GM12878 (cell line): ENCODE measurements around the gene MED4. TPM values are rescaled to one million over a fixed set of nuclear protein-coding genes. Genes with fewer than 3 reads are reported as not detected.

ENCODE experiments used
- BACH1 ChIP-seq: fragments of 450-650 bp; IDR thresholded peaks from 2 replicates; pipeline ENCODE4 v1.6.1; 2017; ENCODE audit warnings: mild to moderate bottlenecking, borderline replicate concordance
- BHLHE40 ChIP-seq, 2 experiments: fragments of 450-650 bp in 1 of 2; IDR thresholded peaks; 2 replicates each; pipeline ENCODE4 v1.6.1; 2011 to 2017; ENCODE audit warnings: low read depth in 2 of 2, borderline replicate concordance in 1 of 2, improper control_type of control experiment in 1 of 2, low read length in 1 of 2, mild to moderate bottlenecking in 1 of 2
- CHD1 ChIP-seq: IDR thresholded peaks from 2 replicates; pipeline ENCODE4 v1.6.1; 2012; ENCODE audit warnings: low read depth, low read length, improper control_type of control experiment
- CHD2 ChIP-seq: IDR thresholded peaks from 2 replicates; pipeline ENCODE4 v1.6.1; 2011; ENCODE audit warnings: low read depth, low read length, improper control_type of control experiment, borderline replicate concordance
- CUX1 ChIP-seq: IDR thresholded peaks from 2 replicates; pipeline ENCODE4 v1.6.1; 2012; ENCODE audit warnings: improper control_type of control experiment, low read depth, low read length; ENCODE audit not compliant: insufficient replicate concordance
- DPF2 ChIP-seq: fragments of 450-650 bp; IDR thresholded peaks from 2 replicates; pipeline ENCODE4 v1.6.1; 2017; ENCODE audit warnings: mild to moderate bottlenecking
- EED ChIP-seq: sonication (generic); IDR thresholded peaks from 2 replicates; pipeline ENCODE4 v1.6.1; 2016; ENCODE audit warnings: antibody characterized with exemption, low read depth
- HDAC6 ChIP-seq: fragments of 200-600 bp; sonication (generic); IDR thresholded peaks from one replicate; pipeline ENCODE4 v1.8.0; 2017; ENCODE audit warnings: antibody characterized with exemption; ENCODE audit not compliant: unreplicated experiment
- HDGF ChIP-seq: fragments of 450-650 bp; IDR thresholded peaks from 2 replicates; pipeline ENCODE4 v1.6.1; 2016; ENCODE audit warnings: antibody characterized with exemption
- MYB ChIP-seq: fragments of 150-350 bp; IDR thresholded peaks from 2 replicates; pipeline ENCODE4 v1.6.1; 2014; ENCODE audit warnings: mild to moderate bottlenecking, low read depth, low read length, borderline replicate concordance
- MYC ChIP-seq: IDR thresholded peaks from 2 replicates; pipeline ENCODE4 v1.6.1; 2011; ENCODE audit warnings: mild to moderate bottlenecking, low read length, moderate library complexity, inconsistent platforms; ENCODE audit not compliant: insufficient read depth, insufficient replicate concordance, insufficient read length, severe bottlenecking
- PBX3 ChIP-seq: IDR thresholded peaks from 2 replicates; pipeline ENCODE4 v1.6.1; 2011; ENCODE audit warnings: mild to moderate bottlenecking, low read depth, low read length, moderate library complexity; ENCODE audit not compliant: insufficient replicate concordance
- RAD21 ChIP-seq: IDR thresholded peaks from 2 replicates; pipeline ENCODE4 v1.6.1; 2011; ENCODE audit warnings: mild to moderate bottlenecking, low read depth, low read length, moderate library complexity; ENCODE audit not compliant: insufficient read depth
- RB1 ChIP-seq: fragments of 450-650 bp; formaldehyde crosslinking; IDR thresholded peaks from 2 replicates; pipeline ENCODE4 v1.6.1; 2017; ENCODE audit warnings: mild to moderate bottlenecking, borderline replicate concordance
- REST ChIP-seq: IDR thresholded peaks from 2 replicates; pipeline ENCODE4 v1.6.1; 2012; ENCODE audit warnings: mild to moderate bottlenecking, low read depth, low read length
- SP1 ChIP-seq: IDR thresholded peaks from one replicate; pipeline ENCODE4 v1.6.1; 2011; ENCODE audit warnings: low read depth, low read length
- YBX1 ChIP-seq: fragments of 450-650 bp; IDR thresholded peaks from 2 replicates; pipeline ENCODE4 v1.6.1; 2016; ENCODE audit warnings: antibody characterized with exemption
- polyA plus RNA-seq, 11 experiments: library from polyadenylated mRNA; depleted of rRNA in 4 of 11; unstranded in 6 of 11; stranded (reverse) in 5 of 11; fragments of >200 nt; fragmentation: Nextera tagmentation in 4 of 11; fragmentation: Illumina TruSeq in 1 of 11; extraction: Ambion mirVana in 4 of 11; extraction: Trizol in 1 of 11; gene quantifications; 1 replicate in 1 of 11; 2 replicates in 10 of 11; pipeline versions ENCODE4 v1.2.1 to v1.2.3, GENCODE V29; 2011 to 2016; ENCODE audit warnings: inconsistent platforms in 2 of 11, missing spikeins in 2 of 11, low read depth in 1 of 11
- total RNA-seq, 4 experiments: library from RNA; depleted of rRNA in 3 of 4; stranded (reverse); fragments of >200 nt in 3 of 4; fragmentation: Illumina TruSeq in 1 of 4; extraction: Trizol in 1 of 4; gene quantifications; 2 replicates each; pipeline versions ENCODE4 v1.2.1 to v1.2.3, GENCODE V29; 2013 to 2021

Gene MED4
- total and polyA plus RNA-seq, 10 of the 15 experiments (the other 5 are each of a cell fraction or from before 2014, with no cell fraction given), result 31.5 to 117 (median 87.4) TPM

- TF ChIP-seq CHD2 (peak; percentile 75), BHLHE40 (IDR thresholded peaks at IDR 0.05; ENCODE audit: borderline replicate concordance in 1 of 2, low read depth in 2 of 2, low read length in 1 of 2) (peak; percentile 75 to 87; a peak in 3 of 4 replicates), HDAC6 (no peak), RAD21 (peak; percentile 47; the same call in 1 of the 2 replicates), BACH1 (peak; percentile 69; the same call in 1 of the 2 replicates), PBX3 (peak; percentile 77), CHD1 (peak; percentile 24; the same call in 1 of the 2 replicates), RB1 (peak; percentile 91; the same call in 1 of the 2 replicates), CUX1 (peak; percentile 37), MYB (no peak; the same call in 1 of the 2 replicates), YBX1 (no peak), DPF2 (peak; percentile 69), HDGF (no peak), EED (peak; percentile 43; the same call in 1 of the 2 replicates), REST (0 out of 2 replicates have a peak, but pooled peaks have one; percentile 4), SP1 (peak; percentile 65), MYC (peak; percentile 68)
Observed at GRCh38 chr13:48037346-48038173, 57.3 kb downstream of the MED4 start, which contains the start of gene NUDT15 (continued).
